Stimulated activated memory B cell treated with anti-CD40 and anti-IgM and Interleukin-4, amounts not matched to agents 10 μg/mL and 1 μg/mL and 100 μg/mL, for 72 hours (primary cell): ENCODE results near the gene HELZ2.

Source experiments
- ATAC-seq: fragments of 150-1000 bp; cut with Tn5 transposase; 2 replicates; pipeline ENCODE4 v1.10.0; 2021
- H3K27ac Mint-ChIP-seq: one replicate; pipeline ENCODE4 v1.8.0; 2022; ENCODE audit warnings: mild to moderate bottlenecking, mixed read lengths
- H3K27me3 Mint-ChIP-seq: one replicate; pipeline ENCODE4 v1.8.0; 2022; ENCODE audit warnings: mixed read lengths
- H3K36me3 Mint-ChIP-seq: one replicate; pipeline ENCODE4 v1.8.0; 2022; ENCODE audit warnings: mixed read lengths
- H3K4me1 Mint-ChIP-seq: one replicate; pipeline ENCODE4 v1.8.0; 2022; ENCODE audit warnings: mixed read lengths
- H3K4me3 Mint-ChIP-seq: one replicate; pipeline ENCODE4 v1.8.0; 2022; ENCODE audit warnings: mild to moderate bottlenecking, moderate library complexity, mixed read lengths
- H3K9me3 Mint-ChIP-seq: one replicate; pipeline ENCODE4 v1.8.0; 2022; ENCODE audit warnings: mixed read lengths

HELZ2 gene

GRCh38 chr20:63525185-63525584, 48.9 kb downstream of the HELZ2 start:
- Mint-ChIP-seq H3K27me3 (peaks cover 17% of the 10 kb centered on the region), H3K4me1 (peaks cover 53% of the 10 kb centered on the region), H3K9me3 (peaks cover 5% of the 10 kb centered on the region), H3K36me3 (peaks cover 23% of the 10 kb centered on the region), H3K4me3 (no peak overlapping the region), H3K27ac (no peak overlapping the region)
- no peak for ATAC-seq
